ENCODE data around the gene WDR49. TPM values are rescaled to one million over a fixed set of nuclear protein-coding genes. Genes with fewer than 3 reads are reported as not detected.
A peak's percentile ranks its signal among the peaks of the same experiment; 100 is the strongest.
"Not testable (repeated sequence)": the region's sequence is repeated elsewhere in the genome, so short reads cannot be mapped to it uniquely, and the experiment has no call there.

Gene WDR49
- total RNA-seq, 2 donors from 2014 or later = 0.59 TPM; not detected in 1

DNA sequence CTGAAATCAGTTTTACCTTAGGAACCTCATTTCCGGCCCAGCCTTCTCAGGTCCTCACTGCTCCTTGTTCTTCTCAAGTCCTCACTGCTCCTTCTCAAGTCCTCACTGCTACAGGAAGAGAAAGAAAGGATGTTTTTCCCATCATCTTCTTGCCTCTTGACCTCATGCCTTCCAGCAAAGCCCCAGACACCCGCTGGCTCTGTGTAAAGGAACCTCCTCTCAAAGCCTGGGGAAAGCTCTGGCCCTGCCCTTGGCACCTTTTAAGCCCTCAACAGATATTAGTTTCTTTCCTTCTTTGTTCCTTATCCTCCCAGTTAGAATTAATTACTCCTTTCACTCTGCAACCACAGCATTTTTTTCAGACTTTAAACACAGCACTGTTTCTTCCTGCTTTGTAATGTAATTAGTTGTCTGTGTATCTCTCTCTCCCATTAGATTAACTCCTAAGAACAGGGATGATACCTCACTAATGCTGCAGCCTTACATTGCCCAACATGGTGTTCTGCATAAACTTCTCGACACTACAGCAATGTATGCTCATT, 4.0 kb upstream of the WDR49 start:
- ATAC-seq = no peak
- Mint-ChIP-seq H3K4me1 (ENCODE audit: low read depth in 2 of 2) (peaks cover 9 to 13% of the 10 kb centered on the region in 2 donors), H3K36me3 (no peaks in the 10 kb centered on the region), H3K9me3 (peaks cover 2% of the 10 kb centered on the region), H3K27ac (no peak overlapping the region), H3K4me3 (no peak overlapping the region), H3K27me3 (peaks cover 3 to 12% of the 10 kb centered on the region in 2 donors)
- DNase-seq (ENCODE audit: low spot score) = no peak

DNA sequence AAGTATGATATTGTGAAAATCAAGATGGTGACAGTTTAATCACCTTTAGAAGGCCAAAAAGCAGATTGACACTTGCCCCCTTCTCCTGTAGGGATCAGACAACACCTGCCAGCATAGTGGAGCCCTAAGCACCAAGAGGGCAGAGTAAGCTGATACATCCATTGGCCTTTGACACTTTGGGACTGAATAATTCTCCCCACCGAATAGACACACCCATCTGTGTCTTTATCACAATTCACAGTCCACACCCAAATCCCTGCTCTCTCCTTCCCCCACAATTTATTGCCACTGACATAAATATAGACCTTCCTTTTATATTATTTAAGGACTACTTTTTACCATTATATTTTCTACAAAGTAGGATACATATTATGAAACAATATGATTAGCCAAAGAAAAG, 3.1 kb upstream of the WDR49 start:
- Mint-ChIP-seq H3K27me3 (peaks cover 3 to 11% of the 10 kb centered on the region in 2 donors), H3K36me3 (no peaks in the 10 kb centered on the region), H3K4me3 (no peak overlapping the region), H3K9me3 (peaks cover 2% of the 10 kb centered on the region), H3K27ac (no peak overlapping the region), H3K4me1 (ENCODE audit: low read depth in 2 of 2) (peaks cover 9 to 13% of the 10 kb centered on the region in 2 donors)
- ATAC-seq (no peak), DNase-seq (ENCODE audit: low spot score) (no peak)

DNA sequence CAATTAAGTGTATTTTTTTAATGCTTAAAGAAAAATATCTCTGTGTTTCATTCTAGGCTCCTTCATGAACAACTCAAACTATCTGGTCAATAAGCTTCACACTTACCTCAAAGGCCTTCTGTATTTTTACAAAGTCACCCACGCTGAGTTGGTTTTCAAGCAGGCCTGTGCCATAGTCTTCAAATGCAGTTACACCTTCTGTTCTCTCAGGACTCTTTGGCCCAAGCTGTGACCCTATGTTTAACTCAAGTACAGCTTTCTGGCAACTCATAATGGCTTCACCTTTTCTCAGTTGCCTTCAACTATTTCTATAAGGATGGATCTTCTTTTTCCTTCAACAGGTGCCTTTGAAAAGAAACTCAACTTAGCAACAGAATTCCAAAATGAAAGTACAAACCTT, 587 bp downstream of the WDR49 start:
- ATAC-seq = no peak
- H3K27ac Mint-ChIP-seq = no peak overlapping the region
- H3K27me3 Mint-ChIP-seq = no peaks in the 10 kb centered on the region
- H3K9me3 Mint-ChIP-seq = no peaks in the 10 kb centered on the region
- H3K4me1 Mint-ChIP-seq (ENCODE audit: low read depth in 2 of 2) = peaks cover 23 to 29% of the 10 kb centered on the region in 2 donors
- H3K36me3 Mint-ChIP-seq = no peaks in the 10 kb centered on the region
- no peak overlapping the region for H3K4me3 Mint-ChIP-seq
- DNase-seq (ENCODE audit: low spot score) = no peak

DNA sequence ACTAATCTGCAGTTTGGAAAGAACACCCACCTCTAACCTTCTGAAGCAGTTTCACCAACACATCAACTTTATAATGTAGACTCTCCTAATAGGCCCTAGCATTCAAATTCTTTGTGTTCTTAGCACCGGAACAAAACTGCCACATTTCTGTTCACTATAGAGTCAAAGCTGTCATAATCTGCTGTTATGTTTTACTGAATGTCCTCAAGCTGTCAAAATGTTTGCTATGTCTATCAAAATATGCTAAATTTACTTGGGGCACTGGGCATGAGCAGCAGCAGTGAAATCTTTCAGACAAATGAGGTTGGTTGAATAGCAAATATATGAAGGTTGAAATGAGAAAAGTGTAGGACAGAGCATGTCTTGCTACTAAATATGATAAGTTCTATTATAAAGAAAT, 1.9 kb downstream of the WDR49 start:
- no peak overlapping the region for H3K27ac Mint-ChIP-seq
- H3K4me3 Mint-ChIP-seq = no peak overlapping the region
- H3K27me3 Mint-ChIP-seq = no peaks in the 10 kb centered on the region
- H3K4me1 Mint-ChIP-seq (ENCODE audit: low read depth in 2 of 2) = peaks cover 23 to 26% of the 10 kb centered on the region in 2 donors
- ATAC-seq (no peak), DNase-seq (ENCODE audit: low spot score) (no peak)
- no peaks in the 10 kb centered on the region for H3K36me3 Mint-ChIP-seq
- no peaks in the 10 kb centered on the region for H3K9me3 Mint-ChIP-seq

DNA sequence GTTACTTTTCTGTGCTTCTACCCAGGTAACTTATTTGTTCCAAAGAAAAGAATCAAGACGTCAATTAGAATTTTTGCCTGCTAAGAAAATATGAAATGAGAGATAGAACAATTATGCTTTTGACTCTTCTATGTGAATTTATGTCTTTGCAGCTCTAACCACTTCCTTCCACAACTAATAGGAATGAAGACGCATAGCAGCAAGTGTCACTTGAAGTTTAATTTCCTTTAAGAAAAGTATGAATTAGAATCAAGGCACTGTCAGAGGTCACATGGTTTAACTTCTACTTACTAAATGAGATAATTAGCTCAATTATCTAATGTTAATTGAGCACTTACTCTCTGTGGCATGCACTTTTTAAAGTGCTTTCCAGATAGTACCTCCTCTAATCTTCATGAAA, 3.3 kb downstream of the WDR49 start:
- ATAC-seq (no peak), DNase-seq (ENCODE audit: low spot score) (no peak)
- H3K4me3 Mint-ChIP-seq = peak overlapping the region; percentile 6
- H3K27me3 Mint-ChIP-seq = no peaks in the 10 kb centered on the region
- no peaks in the 10 kb centered on the region for H3K9me3 Mint-ChIP-seq
- peaks cover 6% of the 10 kb centered on the region for H3K36me3 Mint-ChIP-seq
- peak overlapping the region in 1 of 2 donors; percentile 4 for H3K27ac Mint-ChIP-seq
- peaks cover 23 to 26% of the 10 kb centered on the region in 2 donors for H3K4me1 Mint-ChIP-seq (ENCODE audit: low read depth in 2 of 2)

DNA sequence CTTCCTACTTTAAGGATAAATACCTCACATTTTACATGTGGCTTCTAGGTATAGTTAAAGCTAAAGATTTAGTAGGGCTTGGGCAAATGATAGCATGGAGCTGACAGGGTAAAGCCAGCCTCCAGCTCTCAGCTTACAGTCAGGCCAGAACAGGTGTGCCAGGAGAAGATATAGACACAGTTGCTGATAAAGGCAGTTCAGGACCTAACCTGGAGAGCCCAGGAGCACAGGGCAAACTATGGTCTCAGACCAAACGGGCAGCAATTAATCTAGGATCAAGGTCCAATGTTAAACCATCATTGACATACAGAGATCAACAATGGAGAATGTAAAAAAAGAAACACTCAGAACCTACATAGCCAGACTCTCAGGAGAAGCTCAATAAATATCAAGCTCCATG, 4.0 kb downstream of the WDR49 start:
- ATAC-seq (no peak), DNase-seq (ENCODE audit: low spot score) (no peak)
- no peaks in the 10 kb centered on the region for H3K9me3 Mint-ChIP-seq
- peaks cover 23 to 26% of the 10 kb centered on the region in 2 donors for H3K4me1 Mint-ChIP-seq (ENCODE audit: low read depth in 2 of 2)
- no peak overlapping the region for H3K27ac Mint-ChIP-seq
- H3K27me3 Mint-ChIP-seq = no peaks in the 10 kb centered on the region
- peaks cover 7% of the 10 kb centered on the region for H3K36me3 Mint-ChIP-seq
- peak overlapping the region; percentile 27 for H3K4me3 Mint-ChIP-seq

DNA sequence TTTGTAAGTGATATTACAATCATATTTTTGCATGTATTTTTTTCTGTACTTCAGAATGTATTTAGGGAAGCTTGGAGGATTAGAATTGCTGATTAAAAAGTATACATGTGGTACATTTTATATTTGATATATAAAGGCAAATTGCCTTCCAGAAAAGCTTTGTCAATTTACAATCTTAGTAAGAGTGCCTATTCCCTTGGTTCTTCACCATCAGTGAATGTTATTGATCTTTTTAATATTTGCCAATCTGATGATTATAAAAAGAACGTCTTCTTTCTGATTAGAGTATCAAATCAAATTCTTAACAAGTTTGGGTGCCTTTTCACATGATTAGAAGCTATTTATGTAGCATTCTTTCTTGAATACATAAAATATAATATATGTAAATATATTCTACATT, 9.1 kb downstream of the WDR49 start:
- no peaks in the 10 kb centered on the region for H3K9me3 Mint-ChIP-seq
- peaks cover 7% of the 10 kb centered on the region for H3K36me3 Mint-ChIP-seq

DNA sequence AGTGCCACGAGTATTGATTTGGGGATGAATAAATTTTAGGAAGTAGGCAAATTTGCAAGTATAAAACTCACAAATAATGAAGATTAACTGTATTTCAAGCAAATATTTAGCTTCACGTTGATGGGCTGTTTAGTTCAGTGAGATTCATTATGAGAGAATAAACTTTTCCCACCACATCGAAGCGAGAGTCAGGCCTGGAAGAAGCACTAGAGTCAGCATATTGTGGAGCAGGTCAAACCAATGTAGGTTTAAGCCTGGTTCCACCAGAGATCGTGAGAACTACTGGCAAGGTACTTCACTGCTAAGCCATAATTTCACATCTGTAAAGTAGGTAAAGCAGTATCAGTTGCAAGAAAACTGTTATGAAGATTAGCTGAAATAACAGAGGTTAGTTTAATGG, 22.3 kb downstream of the WDR49 start:
- Mint-ChIP-seq H3K4me3 (no peak overlapping the region), H3K36me3 (no peaks in the 10 kb centered on the region), H3K9me3 (no peaks in the 10 kb centered on the region), H3K27ac (no peak overlapping the region), H3K27me3 (peaks cover 0 to 4% of the 10 kb centered on the region in 2 donors), H3K4me1 (ENCODE audit: low read depth in 2 of 2) (no peaks in the 10 kb centered on the region)
- ATAC-seq (no peak), DNase-seq (ENCODE audit: low spot score) (no peak)

More for the DNA sequence above, 9.1 kb downstream of the WDR49 start:
- H3K4me3 Mint-ChIP-seq = no peak overlapping the region
- no peak for DNase-seq (ENCODE audit: low spot score)
- H3K27ac Mint-ChIP-seq = no peak overlapping the region
- H3K4me1 Mint-ChIP-seq (ENCODE audit: low read depth in 2 of 2) = peaks cover 1 to 5% of the 10 kb centered on the region in 2 donors
- no peak for ATAC-seq
- peaks cover 2 to 10% of the 10 kb centered on the region in 2 donors for H3K27me3 Mint-ChIP-seq

DNA sequence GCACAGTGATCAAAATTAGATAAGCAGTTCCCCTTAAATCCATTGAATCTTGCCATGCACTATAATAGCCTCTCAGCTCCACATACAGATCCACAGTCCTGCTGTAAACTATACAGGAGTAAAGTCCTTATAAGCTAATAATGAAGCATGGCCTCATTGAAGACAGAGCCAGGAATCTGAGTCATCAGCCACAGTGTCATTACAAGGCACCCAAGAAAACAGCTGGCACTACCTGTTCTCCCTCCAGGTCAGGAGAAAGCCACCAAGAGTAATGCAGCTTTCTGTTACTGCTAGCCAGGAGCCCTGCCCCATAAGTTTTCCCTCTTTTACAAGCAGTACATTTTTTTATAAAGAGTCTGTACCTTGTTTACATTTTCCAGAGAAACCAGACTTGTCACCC, 27.3 kb downstream of the WDR49 start:
- no peak overlapping the region for H3K4me3 Mint-ChIP-seq
- no peak overlapping the region for H3K27ac Mint-ChIP-seq
- no peaks in the 10 kb centered on the region for H3K9me3 Mint-ChIP-seq

DNA sequence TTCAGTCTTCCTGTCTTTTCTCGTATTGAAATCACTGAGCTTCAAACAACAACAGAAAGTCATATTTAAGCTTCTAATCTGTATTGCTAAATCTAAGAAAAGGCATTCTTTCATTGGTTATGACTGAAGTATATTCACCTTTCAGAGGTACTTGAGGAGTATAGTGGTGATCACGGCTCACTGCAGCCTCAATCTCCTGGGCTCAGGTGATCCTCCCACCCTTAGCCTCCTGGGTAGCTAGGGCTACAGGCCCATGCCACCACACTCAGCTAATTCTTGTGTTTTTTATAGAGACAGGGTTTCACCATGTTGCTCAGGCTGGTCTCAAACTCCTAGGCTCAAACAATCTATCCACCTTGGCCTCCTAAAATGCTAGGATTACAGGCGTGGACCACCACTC, 38.7 kb downstream of the WDR49 start:
- Mint-ChIP-seq H3K4me1 (ENCODE audit: low read depth in 2 of 2) (no peaks in the 10 kb centered on the region), H3K27ac (no peak overlapping the region), H3K36me3 (no peaks in the 10 kb centered on the region), H3K9me3 (no peaks in the 10 kb centered on the region), H3K4me3 (no peak overlapping the region), H3K27me3 (peaks cover 4 to 18% of the 10 kb centered on the region in 2 donors)
- DNase-seq (ENCODE audit: low spot score) (no peak), ATAC-seq (no peak)

More for the DNA sequence above, 27.3 kb downstream of the WDR49 start:
- H3K27me3 Mint-ChIP-seq = peaks cover 4 to 6% of the 10 kb centered on the region in 2 donors
- ATAC-seq (no peak), DNase-seq (ENCODE audit: low spot score) (no peak)
- no peaks in the 10 kb centered on the region for H3K4me1 Mint-ChIP-seq (ENCODE audit: low read depth in 2 of 2)
- H3K36me3 Mint-ChIP-seq = no peaks in the 10 kb centered on the region

DNA sequence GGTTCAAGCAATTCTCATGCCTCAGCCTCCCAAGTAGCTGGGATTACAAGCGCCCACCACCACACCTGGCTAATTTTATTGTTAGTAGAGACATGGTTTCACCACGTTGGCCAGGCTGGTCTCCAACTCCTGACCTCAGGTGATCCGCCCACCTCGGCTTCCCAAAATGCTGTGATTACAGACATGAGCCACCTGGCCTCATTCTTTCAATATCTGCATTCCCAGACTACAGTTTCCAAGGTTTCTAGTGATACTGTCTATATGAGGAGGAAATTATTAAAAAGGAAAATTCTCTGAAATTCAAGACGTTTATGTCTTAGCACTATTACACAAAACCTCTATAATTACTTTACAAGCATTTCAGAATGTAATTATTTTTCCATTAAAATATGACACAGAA, 39.5 kb downstream of the WDR49 start:
- H3K9me3 Mint-ChIP-seq, H3K4me3 Mint-ChIP-seq: not testable (repeated sequence)

DNA sequence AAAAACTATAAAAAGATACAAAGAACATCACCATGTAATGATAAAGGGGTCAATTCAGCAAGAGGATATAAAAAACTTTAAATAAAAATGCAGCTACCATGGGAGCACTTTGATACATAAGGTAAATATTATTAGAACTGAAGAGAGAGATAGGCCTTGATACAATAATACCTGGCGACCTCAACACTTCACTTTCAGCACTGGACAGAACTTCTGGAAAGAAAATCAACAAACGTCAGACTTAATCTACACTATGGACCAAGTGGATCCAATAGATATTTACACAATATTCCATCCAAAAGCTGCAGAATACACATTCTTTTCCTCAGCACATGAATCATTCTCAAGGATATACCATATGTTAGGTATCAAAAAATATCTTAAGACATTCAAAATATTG, 42.0 kb downstream of the WDR49 start:
- no peaks in the 10 kb centered on the region for H3K36me3 Mint-ChIP-seq
- H3K27ac Mint-ChIP-seq = no peak overlapping the region
- H3K9me3 Mint-ChIP-seq = no peaks in the 10 kb centered on the region
- DNase-seq (ENCODE audit: low spot score) = no peak
- no peak overlapping the region for H3K4me3 Mint-ChIP-seq
- no peak for ATAC-seq
- H3K4me1 Mint-ChIP-seq (ENCODE audit: low read depth in 2 of 2) = no peaks in the 10 kb centered on the region
- peaks cover 0 to 8% of the 10 kb centered on the region in 2 donors for H3K27me3 Mint-ChIP-seq

More for the DNA sequence above, 39.5 kb downstream of the WDR49 start:
- peaks cover 4 to 18% of the 10 kb centered on the region in 2 donors for H3K27me3 Mint-ChIP-seq
- H3K4me1 Mint-ChIP-seq (ENCODE audit: low read depth in 2 of 2); DNase-seq (ENCODE audit: low spot score); H3K36me3 Mint-ChIP-seq; H3K27ac Mint-ChIP-seq; ATAC-seq: not testable (repeated sequence)

DNA sequence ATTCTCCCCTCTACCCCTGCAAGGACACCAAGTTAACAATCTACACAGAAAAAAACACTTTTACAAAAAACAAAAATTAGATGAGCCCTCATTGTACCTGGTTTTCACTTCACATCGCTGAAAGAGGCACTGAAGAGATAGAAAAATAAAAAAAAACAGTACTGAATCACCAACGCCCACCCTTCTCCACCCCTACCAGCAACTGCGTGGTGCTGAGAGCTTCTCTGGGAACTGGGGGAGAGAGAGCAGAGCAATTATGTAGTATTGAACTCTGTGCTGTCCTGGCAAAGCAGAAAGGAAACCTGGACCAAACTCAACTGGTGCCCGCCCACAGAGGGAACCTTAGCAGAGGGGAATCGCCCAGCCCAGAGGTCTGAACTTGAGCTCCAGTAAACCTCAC, 44.6 kb downstream of the WDR49 start:
- DNase-seq (ENCODE audit: low spot score) = no peak
- no peaks in the 10 kb centered on the region for H3K4me1 Mint-ChIP-seq (ENCODE audit: low read depth in 2 of 2)
- ATAC-seq = no peak
- no peaks in the 10 kb centered on the region for H3K36me3 Mint-ChIP-seq
- H3K27me3 Mint-ChIP-seq = no peaks in the 10 kb centered on the region
- no peak overlapping the region for H3K27ac Mint-ChIP-seq
- no peaks in the 10 kb centered on the region for H3K9me3 Mint-ChIP-seq
- no peak overlapping the region for H3K4me3 Mint-ChIP-seq

DNA sequence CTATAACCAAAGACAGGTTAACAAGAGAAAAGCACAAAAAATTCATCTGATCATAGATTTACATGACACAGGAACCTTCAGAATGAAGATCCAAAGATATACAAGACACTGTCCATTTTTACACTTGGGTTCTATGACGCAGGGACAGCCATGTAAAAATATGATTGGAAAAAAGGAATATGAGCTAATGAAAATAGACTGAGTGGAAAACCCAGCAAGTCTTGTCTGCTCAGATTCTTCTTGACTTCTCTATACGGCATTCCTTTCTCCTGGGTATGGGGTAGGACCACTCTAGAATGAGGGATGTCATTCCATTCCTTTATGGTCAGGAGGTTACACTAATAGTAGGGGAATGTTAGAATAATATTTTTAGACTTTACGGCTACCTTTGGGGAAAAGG, 46.9 kb downstream of the WDR49 start:
- H3K4me1 Mint-ChIP-seq (ENCODE audit: low read depth in 2 of 2) = no peaks in the 10 kb centered on the region

DNA sequence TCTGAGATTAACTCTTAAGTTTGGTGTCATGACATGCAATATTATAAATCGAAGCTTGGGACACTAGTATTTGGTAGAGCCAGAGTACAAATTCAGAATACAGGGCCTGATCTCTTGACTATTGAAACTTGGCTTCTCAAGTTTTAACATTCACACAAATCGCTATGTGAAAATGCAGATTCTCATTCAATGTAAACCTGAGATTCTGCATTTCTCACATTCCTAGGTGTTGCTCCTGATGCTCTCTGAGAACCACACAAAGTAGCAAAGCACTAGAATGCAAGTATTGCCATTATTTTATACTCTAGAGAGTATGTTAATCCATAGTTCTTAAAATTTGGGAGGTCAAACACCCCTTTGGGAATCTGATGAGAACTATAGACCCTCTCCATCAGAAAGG, 47.9 kb downstream of the WDR49 start:
- DNase-seq (ENCODE audit: low spot score) (no peak), ATAC-seq (no peak)
- Mint-ChIP-seq H3K9me3 (no peaks in the 10 kb centered on the region), H3K4me1 (ENCODE audit: low read depth in 2 of 2) (no peaks in the 10 kb centered on the region), H3K36me3 (no peaks in the 10 kb centered on the region), H3K4me3 (no peak overlapping the region), H3K27me3 (peaks cover 0 to 1% of the 10 kb centered on the region in 2 donors), H3K27ac (no peak overlapping the region)

More for the DNA sequence above, 46.9 kb downstream of the WDR49 start:
- ATAC-seq = no peak
- H3K27me3 Mint-ChIP-seq = no peaks in the 10 kb centered on the region
- no peaks in the 10 kb centered on the region for H3K36me3 Mint-ChIP-seq
- H3K4me3 Mint-ChIP-seq = no peak overlapping the region
- no peaks in the 10 kb centered on the region for H3K9me3 Mint-ChIP-seq
- H3K27ac Mint-ChIP-seq = no peak overlapping the region
- DNase-seq (ENCODE audit: low spot score) = no peak

Data from natural killer cell treated with Interleukin-12 subunit alpha and Interleukin-12 subunit beta and Interleukin-15 and Interleukin-18, amount 100 ng/mL, for 72 hours (primary cell).